Mucosa of rectum (tissue), 2 donors: ENCODE data around the gene PAX4.

Source experiments
- H3K27ac ChIP-seq, 2 donors: one replicate each; pipeline ENCODE4 v1.7.0; 2013; ENCODE audit warnings: inconsistent platforms in 2 of 2, low read depth in 2 of 2, low read length in 2 of 2
- H3K27me3 ChIP-seq, 2 donors: one replicate each; pipeline ENCODE4 v1.7.0; 2013; ENCODE audit warnings: low read length in 2 of 2; ENCODE audit not compliant: control insufficient read depth in 2 of 2, insufficient read depth in 2 of 2
- H3K36me3 ChIP-seq, 2 donors: one replicate each; pipeline ENCODE4 v1.7.0; 2013; ENCODE audit warnings: low read length in 2 of 2; ENCODE audit not compliant: control insufficient read depth in 2 of 2, insufficient read depth in 2 of 2
- H3K4me1 ChIP-seq, 2 donors: one replicate each; pipeline ENCODE4 v1.7.0; 2013; ENCODE audit warnings: low read length in 2 of 2, mild to moderate bottlenecking in 1 of 2; ENCODE audit not compliant: control insufficient read depth in 2 of 2, insufficient read depth in 2 of 2
- H3K4me3 ChIP-seq, 2 donors: one replicate each; pipeline ENCODE4 v1.7.0; 2013; ENCODE audit warnings: low read length in 2 of 2
- H3K9ac ChIP-seq, 2 donors: one replicate each; pipeline ENCODE4 v1.7.0; 2013; ENCODE audit warnings: low read length in 2 of 2, low read depth in 1 of 2, mild to moderate bottlenecking in 1 of 2
- H3K9me3 ChIP-seq, 2 donors: one replicate each; pipeline ENCODE4 v1.7.0; 2013; ENCODE audit warnings: low read length in 2 of 2; ENCODE audit not compliant: control insufficient read depth in 2 of 2
- donor health status: healthy.
- donor health status: Normal muscosa, but diverticular disease.

Gene PAX4

GRCh38 chr7:127618042-127618441 lies at the start of gene PAX4:
PAX4 (minus strand) TSS chr7:127618142; CDS start chr7:127615928, 2,214 bp downstream.
- H3K36me3 ChIP-seq, result no peaks in the 10 kb centered on the region
- no peaks in the 10 kb centered on the region for H3K4me1 ChIP-seq
- no peaks in the 10 kb centered on the region for H3K9me3 ChIP-seq
- H3K4me3 ChIP-seq, result no peak within 1 kb of the TSS
- H3K27me3 ChIP-seq, result peaks cover 11 to 26% of the 10 kb centered on the region in 2 donors
- no peak within 1 kb of the TSS for H3K27ac ChIP-seq
- no peak within 1 kb of the TSS for H3K9ac ChIP-seq

- no peaks in the 10 kb centered on the region for H3K36me3 ChIP-seq
- no peaks in the 10 kb centered on the region for H3K9me3 ChIP-seq
- no peaks in the 10 kb centered on the region for H3K27me3 ChIP-seq
- no peak overlapping the region for H3K27ac ChIP-seq
- peaks cover 0 to 3% of the 10 kb centered on the region in 2 donors for H3K4me1 ChIP-seq
- H3K9ac ChIP-seq, result no peak overlapping the region
- H3K4me3 ChIP-seq, result no peak overlapping the region
These were observed 49.2 kb upstream of the PAX4 start for GRCh38 chr7:127667017-127667670.

GRCh38 chr7:127666602-127667001 lies 48.7 kb upstream of the PAX4 start:
- peaks cover 0 to under 1% of the 10 kb centered on the region in 2 donors for H3K36me3 ChIP-seq
- peaks cover 0 to 3% of the 10 kb centered on the region in 2 donors for H3K4me1 ChIP-seq
- no peak overlapping the region for H3K4me3 ChIP-seq
- no peak overlapping the region for H3K27ac ChIP-seq
- no peaks in the 10 kb centered on the region for H3K9me3 ChIP-seq
- H3K9ac ChIP-seq, result no peak overlapping the region
- no peaks in the 10 kb centered on the region for H3K27me3 ChIP-seq

- Histone ChIP-seq H3K9me3 (no peaks in the 10 kb centered on the region), H3K4me1 (peaks cover 0 to 3% of the 10 kb centered on the region in 2 donors)
These were observed 48.0 kb upstream of the PAX4 start for GRCh38 chr7:127665922-127666321.

GRCh38 chr7:127658970-127659630 lies 41.2 kb upstream of the PAX4 start:
- H3K4me3 ChIP-seq, result no peak overlapping the region
- peaks cover 0 to 8% of the 10 kb centered on the region in 2 donors for H3K36me3 ChIP-seq
- peaks cover 6 to 8% of the 10 kb centered on the region in 2 donors for H3K4me1 ChIP-seq
- H3K9me3 ChIP-seq, result no peaks in the 10 kb centered on the region
- no peak overlapping the region for H3K27ac ChIP-seq
- no peaks in the 10 kb centered on the region for H3K27me3 ChIP-seq
- H3K9ac ChIP-seq, result no peak overlapping the region

More at GRCh38 chr7:127665922-127666321, 48.0 kb upstream of the PAX4 start:
- H3K36me3 ChIP-seq, result peaks cover 0 to 3% of the 10 kb centered on the region in 2 donors
- no peak overlapping the region for H3K4me3 ChIP-seq
- H3K27me3 ChIP-seq, result no peaks in the 10 kb centered on the region
- no peak overlapping the region for H3K27ac ChIP-seq
- H3K9ac ChIP-seq, result no peak overlapping the region

GRCh38 chr7:127657500-127657899 lies 39.6 kb upstream of the PAX4 start:
- no peak overlapping the region for H3K4me3 ChIP-seq
- H3K9ac ChIP-seq, result no peak overlapping the region
- H3K27ac ChIP-seq, result no peak overlapping the region
- peaks cover 9 to 19% of the 10 kb centered on the region in 2 donors for H3K4me1 ChIP-seq
- H3K9me3 ChIP-seq, result no peaks in the 10 kb centered on the region
- H3K36me3 ChIP-seq, result peaks cover 0 to 8% of the 10 kb centered on the region in 2 donors
- H3K27me3 ChIP-seq, result no peaks in the 10 kb centered on the region

- peaks cover 14 to 23% of the 10 kb centered on the region in 2 donors for H3K4me1 ChIP-seq
- peaks cover 0 to 5% of the 10 kb centered on the region in 2 donors for H3K36me3 ChIP-seq
- H3K4me3 ChIP-seq, result no peak overlapping the region
- no peaks in the 10 kb centered on the region for H3K27me3 ChIP-seq
- no peak overlapping the region for H3K27ac ChIP-seq
- H3K9me3 ChIP-seq, result no peaks in the 10 kb centered on the region
- no peak overlapping the region for H3K9ac ChIP-seq
These were observed 37.8 kb upstream of the PAX4 start for GRCh38 chr7:127655720-127656119.

- H3K36me3 ChIP-seq, result peaks cover 0 to 5% of the 10 kb centered on the region in 2 donors
- no peaks in the 10 kb centered on the region for H3K9me3 ChIP-seq
- no peak overlapping the region for H3K27ac ChIP-seq
- H3K27me3 ChIP-seq, result no peaks in the 10 kb centered on the region
- peak overlapping the region in 1 of 2 donors; percentile 3 for H3K4me3 ChIP-seq
- H3K4me1 ChIP-seq, result peaks cover 14 to 23% of the 10 kb centered on the region in 2 donors
- no peak overlapping the region for H3K9ac ChIP-seq
These were observed 36.8 kb upstream of the PAX4 start for GRCh38 chr7:127654404-127655394.

GRCh38 chr7:127653396-127653795 lies 35.5 kb upstream of the PAX4 start:
- Histone ChIP-seq H3K9ac (no peak overlapping the region), H3K27me3 (no peaks in the 10 kb centered on the region), H3K4me3 (peak overlapping the region; percentile 95 to 99), H3K27ac (no peak overlapping the region), H3K36me3 (peaks cover 0 to 3% of the 10 kb centered on the region in 2 donors), H3K4me1 (peaks cover 14 to 23% of the 10 kb centered on the region in 2 donors), H3K9me3 (no peaks in the 10 kb centered on the region)
